A673 (cell line): ENCODE data around the gene ELP4.

Experiments used
- EZH2 ChIP-seq: fragments of 200-600 bp; sonication (generic); IDR thresholded peaks from 2 replicates; pipeline ENCODE4 v1.6.1; 2017; ENCODE audit warnings: borderline replicate concordance, low read depth, mild to moderate bottlenecking, mixed read lengths, antibody characterized with exemption, low read length; ENCODE audit not compliant: poor library complexity, severe bottlenecking
- TF ChIP-seq, protein P1 (sequence below): fragments of 300-800, 200-600 bp; sonication (generic); conservative IDR thresholded peaks from 2 replicates; pipeline ENCODE4 v1.5.1; 2017; ENCODE audit warnings: low read depth, mild to moderate bottlenecking, antibody characterized with exemption, low read length, moderate library complexity, mixed read lengths

DNA sequence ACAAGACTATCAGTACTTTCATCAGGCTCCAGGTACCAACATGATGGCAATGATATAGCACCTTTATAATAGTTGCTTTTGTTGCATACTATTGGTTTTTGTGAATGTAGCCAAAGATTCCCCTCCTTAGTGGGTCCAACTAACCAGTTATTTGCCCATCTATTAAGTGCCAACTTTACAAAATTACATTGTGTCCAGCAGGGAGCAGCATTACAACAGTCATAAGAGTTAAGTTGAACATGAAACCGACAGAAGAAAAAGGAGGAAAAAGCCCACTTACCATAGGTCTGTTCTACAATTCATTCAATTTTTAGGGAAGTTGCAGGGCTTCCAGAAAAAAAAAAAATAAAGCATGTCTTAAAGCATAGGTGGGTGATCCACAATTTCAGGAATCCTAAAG, 21.7 kb upstream of the ELP4 start:
- TF ChIP-seq, protein P1, sequence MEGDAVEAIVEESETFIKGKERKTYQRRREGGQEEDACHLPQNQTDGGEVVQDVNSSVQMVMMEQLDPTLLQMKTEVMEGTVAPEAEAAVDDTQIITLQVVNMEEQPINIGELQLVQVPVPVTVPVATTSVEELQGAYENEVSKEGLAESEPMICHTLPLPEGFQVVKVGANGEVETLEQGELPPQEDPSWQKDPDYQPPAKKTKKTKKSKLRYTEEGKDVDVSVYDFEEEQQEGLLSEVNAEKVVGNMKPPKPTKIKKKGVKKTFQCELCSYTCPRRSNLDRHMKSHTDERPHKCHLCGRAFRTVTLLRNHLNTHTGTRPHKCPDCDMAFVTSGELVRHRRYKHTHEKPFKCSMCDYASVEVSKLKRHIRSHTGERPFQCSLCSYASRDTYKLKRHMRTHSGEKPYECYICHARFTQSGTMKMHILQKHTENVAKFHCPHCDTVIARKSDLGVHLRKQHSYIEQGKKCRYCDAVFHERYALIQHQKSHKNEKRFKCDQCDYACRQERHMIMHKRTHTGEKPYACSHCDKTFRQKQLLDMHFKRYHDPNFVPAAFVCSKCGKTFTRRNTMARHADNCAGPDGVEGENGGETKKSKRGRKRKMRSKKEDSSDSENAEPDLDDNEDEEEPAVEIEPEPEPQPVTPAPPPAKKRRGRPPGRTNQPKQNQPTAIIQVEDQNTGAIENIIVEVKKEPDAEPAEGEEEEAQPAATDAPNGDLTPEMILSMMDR, result peak; percentile 92
- TF ChIP-seq EZH2, result no peak
